Adrenal gland (tissue), 12 donors: ENCODE data around the gene RELN. TPM values are rescaled to one million over a fixed set of nuclear protein-coding genes. Genes with fewer than 3 reads are reported as not detected.

Experiments
- DNase-seq, 7 donors: peaks; one replicate each; pipeline ENCODE4 v3.0.0-alpha.2; 2019 to 2020
- H3K27ac ChIP-seq, 5 donors: fragments of 200-600 bp; sonication (generic) in 4 of 5; 1 replicate in 3 of 5; 2 replicates in 2 of 5; pipeline versions ENCODE4 v1.5.1 to v1.8.0; 2016 to 2020; ENCODE audit warnings: mild to moderate bottlenecking in 1 of 5
- H3K27me3 ChIP-seq: fragments of 200-600 bp; 2 replicates; pipeline ENCODE4 v1.8.0; 2021
- H3K36me3 ChIP-seq, 2 donors: fragments of 200-600 bp; replicated peaks in 1 of 2; 1 replicate in 1 of 2; 2 replicates in 1 of 2; pipeline versions ENCODE4 v1.5.1 to v1.8.0; 2018 to 2022
- H3K4me1 ChIP-seq, 2 donors: fragments of 200-600 bp; replicated peaks in 1 of 2; 1 replicate in 1 of 2; 2 replicates in 1 of 2; pipeline versions ENCODE4 v1.5.1 to v1.8.0; 2018 to 2021
- H3K4me3 ChIP-seq, 4 donors: fragments of 200-600 bp; sonication (generic) in 3 of 4; one replicate each; pipeline ENCODE4 v1.5.1; 2016 to 2018
- H3K9me3 ChIP-seq, 3 donors: fragments of 200-600 bp; sonication (generic) in 1 of 3; replicated peaks in 1 of 3; 1 replicate in 2 of 3; 2 replicates in 1 of 3; pipeline versions ENCODE4 v1.5.1 to v1.8.0; 2016 to 2021
- CTCF ChIP-seq, 6 experiments: fragments of 450-650 bp in 4 of 6; fragments of 200-600 bp in 2 of 6; sonication (generic) in 1 of 6; IDR thresholded peaks; 1 replicate in 5 of 6; 2 replicates in 1 of 6; pipeline versions ENCODE4 v1.5.1 to v1.8.0; 2016 to 2021; ENCODE audit warnings: antibody characterized with exemption in 6 of 6, mild to moderate bottlenecking in 2 of 6, moderate library complexity in 1 of 6
- POLR2A ChIP-seq, 2 donors: fragments of 450-650 bp; IDR thresholded peaks; one replicate each; pipeline ENCODE4 v1.6.1; 2017; ENCODE audit warnings: antibody characterized with exemption in 2 of 2, mild to moderate bottlenecking in 2 of 2, moderate library complexity in 1 of 2
- WGBS, 4 donors: extraction: QIAGEN DNeasy Blood & Tissue Kit in 2 of 4; methylation state at CpG; one replicate each; pipeline versions ENCODE4 v1.1.5 to v1.1.7; 2013 to 2017; 5-methylcytosine and 5-hydroxymethylcytosine counted together
- intact Hi-C, 2 donors: fragments of 100-400 bp; cut with DNase I; formaldehyde crosslinking; loops; one replicate each; pipeline versions ENCODE4 v1.14.1 to v1.15.0; 2022 to 2023
- polyA plus RNA-seq, 3 donors: library from polyadenylated mRNA; stranded (reverse); fragments of 200-250 nt in 2 of 3; fragments of 350-450 nt in 1 of 3; fragmentation: Illumina TruSeq in 1 of 3; extraction: RNeasy Lipid Tissue Mini Kit (QIAGEN cat#74804) in 1 of 3; gene quantifications; one replicate each; pipeline ENCODE4 v1.2.3, GENCODE V29; 2013 to 2014
- total RNA-seq, 9 donors: library from RNA; depleted of rRNA in 4 of 9; stranded (reverse); fragments of >200 nt in 4 of 9; fragments of 120-200 nt in 1 of 9; fragmentation: NEBNext Ultra II Directional in 1 of 9; extraction: Animal tissue kit (Norgen Biotek cat#: 25700) in 1 of 9; gene quantifications; one replicate each; pipeline versions ENCODE4 v1.1.0 to v1.2.4, GENCODE V29; 2013 to 2023
- donor health status: healthy with polysubstance abuse.
- donor health status: Bipolar disorder and iron deficiency.
- donor health status: DM: yes; HTN: yes; CAD: no.
- donor health status: DM: no; HTN: no; CAD: no.
- donor health status: DM: no; HTN: no; CAD: no.
- donor health status: DM: yes; HTN: yes; CAD: no.

The RELN gene
- total and polyA plus RNA-seq, 12 donors, result 0.88 to 7.9 (median 2.3) TPM

- H3K9me3 ChIP-seq, result no peaks in the 10 kb centered on the region
- H3K27me3 ChIP-seq, result peaks cover 7% of the 10 kb centered on the region
- no peak overlapping the region for H3K27ac ChIP-seq
- WGBS, 4 donors, result 81 to 100% (median 90%) methylated on average over 1 of the region's 1 CpG
- no peak for DNase-seq
- intact Hi-C loops, result no loop called here
- no peaks in the 10 kb centered on the region for H3K36me3 ChIP-seq
- H3K4me1 ChIP-seq, result no peaks in the 10 kb centered on the region
- H3K4me3 ChIP-seq, result no peak overlapping the region
- TF ChIP-seq CTCF (IDR thresholded peaks at IDR 0.05) (no peak), POLR2A (IDR thresholded peaks at IDR 0.05) (no peak)
Observed at GRCh38 chr7:103592187-103592586, 397.3 kb downstream of the RELN start.

GRCh38 chr7:103580031-103580430 is 409.4 kb downstream of the RELN start:
- Histone ChIP-seq H3K27ac (no peak overlapping the region), H3K27me3 (no peaks in the 10 kb centered on the region), H3K9me3 (no peaks in the 10 kb centered on the region), H3K36me3 (no peaks in the 10 kb centered on the region), H3K4me3 (no peak overlapping the region), H3K4me1 (no peaks in the 10 kb centered on the region)
- DNase-seq, result no peak
- TF ChIP-seq POLR2A (IDR thresholded peaks at IDR 0.05) (no peak), CTCF (IDR thresholded peaks at IDR 0.05) (no peak)
- intact Hi-C loops, result no loop called here
- WGBS, 4 donors, result 86 to 93% (median 87%) methylated on average over 2 of the region's 2 CpGs

- H3K27ac ChIP-seq, result no peak overlapping the region
- H3K27me3 ChIP-seq, result peaks cover 2% of the 10 kb centered on the region
- no peak for DNase-seq
- WGBS, 4 donors, result 77 to 95% (median 89%) methylated on average over 2 of the region's 2 CpGs
- no peaks in the 10 kb centered on the region for H3K4me1 ChIP-seq
- TF ChIP-seq POLR2A (IDR thresholded peaks at IDR 0.05), result no peak
- TF ChIP-seq CTCF (IDR thresholded peaks at IDR 0.05), result no peak
- no peaks in the 10 kb centered on the region for H3K36me3 ChIP-seq
- H3K9me3 ChIP-seq, result no peaks in the 10 kb centered on the region
- intact Hi-C loops, result no loop called here
- H3K4me3 ChIP-seq, result no peak overlapping the region
Observed at GRCh38 chr7:103577059-103577458, 412.4 kb downstream of the RELN start.

GRCh38 chr7:103576641-103577040 is 412.8 kb downstream of the RELN start:
- Histone ChIP-seq H3K27ac (no peak overlapping the region), H3K9me3 (no peaks in the 10 kb centered on the region), H3K36me3 (no peaks in the 10 kb centered on the region), H3K4me3 (no peak overlapping the region), H3K27me3 (peaks cover 4% of the 10 kb centered on the region), H3K4me1 (no peaks in the 10 kb centered on the region)
- TF ChIP-seq POLR2A (IDR thresholded peaks at IDR 0.05), result no peak
- TF ChIP-seq CTCF (IDR thresholded peaks at IDR 0.05), result no peak
- no peak for DNase-seq
- WGBS, 4 donors, result 72 to 82% (median 77%) methylated on average over 5 of the region's 5 CpGs
- intact Hi-C loops, result no loop called here
